SK-N-SH (cell line): ENCODE results near the gene SPAG9. TPM values are rescaled to one million over a fixed set of nuclear protein-coding genes. Genes with fewer than 3 reads are reported as not detected.

Experiments used
- CTCF ChIA-PET: fragments of 300-600, 350-600 bp; formaldehyde crosslinking; extraction: SDS; loops from one replicate; lab custom pipeline; 2021; lab: Yijun Ruan, JAX
- POLR2A ChIA-PET: fragments of 350-600 bp; sonication (Branson Sonifier 250); formaldehyde crosslinking; extraction: SDS; loops from one replicate; lab custom pipeline; 2020; ENCODE audit warnings: antibody characterized with exemption, inconsistent platforms; lab: Yijun Ruan, JAX
- DNase-seq: peaks from one replicate; pipeline ENCODE4 v3.0.0; 2012
- H2AFZ ChIP-seq: fragments of 200-600 bp; sonication (generic); 2 replicates; pipeline ENCODE4 v1.8.1; 2016; ENCODE audit warnings: antibody characterized with exemption, mild to moderate bottlenecking, low read depth
- H3F3A ChIP-seq: fragments of 200-600 bp; sonication (generic); replicated peaks from 2 replicates; pipeline ENCODE3; 2016; ENCODE audit warnings: antibody characterized with exemption, mild to moderate bottlenecking; ENCODE audit not compliant: insufficient read depth
- H3K27ac ChIP-seq, 2 experiments: fragments of 200-500 bp in 1 of 2; fragments of 200-600 bp in 1 of 2; sonication (Bioruptor generic) in 1 of 2; sonication (generic), shearing (Covaris generic) in 1 of 2; 2 replicates each; pipeline versions ENCODE4 v1.5.1 to v1.6.1; 2014 to 2016; ENCODE audit warnings: low read depth in 2 of 2, inconsistent platforms in 1 of 2, low read length in 1 of 2, mild to moderate bottlenecking in 1 of 2, mixed read lengths in 1 of 2
- H3K27me3 ChIP-seq: fragments of 200-600 bp; sonication (generic), shearing (Covaris generic); 2 replicates; pipeline ENCODE4 v1.6.1; 2016; ENCODE audit warnings: mixed run types; ENCODE audit not compliant: insufficient read depth
- H3K36me3 ChIP-seq, 2 experiments: fragments of 200-500 bp in 1 of 2; fragments of 200-600 bp in 1 of 2; sonication (Bioruptor generic) in 1 of 2; sonication (generic) in 1 of 2; replicated peaks in 1 of 2; 2 replicates each; pipeline versions ENCODE3 to v1.5.1; 2014 to 2016; ENCODE audit warnings: low read length in 1 of 2, mild to moderate bottlenecking in 1 of 2; ENCODE audit not compliant: insufficient read depth in 2 of 2, control insufficient read depth in 1 of 2
- H3K4me1 ChIP-seq, 2 experiments: fragments of 200-500 bp in 1 of 2; fragments of 200-600 bp in 1 of 2; sonication (Bioruptor generic) in 1 of 2; sonication (generic), shearing (Covaris generic) in 1 of 2; 2 replicates each; pipeline versions ENCODE4 v1.5.1 to v1.6.1; 2014 to 2016; ENCODE audit warnings: low read depth in 1 of 2, low read length in 1 of 2, mixed run types in 1 of 2; ENCODE audit not compliant: insufficient read depth in 2 of 2, control insufficient read depth in 1 of 2
- H3K4me2 ChIP-seq: fragments of 200-600 bp; sonication (generic), shearing (Covaris generic); 2 replicates; pipeline ENCODE4 v1.6.1; 2017; ENCODE audit warnings: mixed run types
- H3K4me3 ChIP-seq, 2 experiments: fragments of 200-500 bp in 1 of 2; fragments of 200-600 bp in 1 of 2; sonication (Bioruptor generic) in 1 of 2; sonication (generic), shearing (Covaris generic) in 1 of 2; 2 replicates each; pipeline versions ENCODE4 v1.5.1 to v1.8.1; 2014 to 2016; ENCODE audit warnings: low read depth in 2 of 2, inconsistent platforms in 1 of 2, low read length in 1 of 2, mild to moderate bottlenecking in 1 of 2, mixed read lengths in 1 of 2, moderate library complexity in 1 of 2
- H3K79me2 ChIP-seq: fragments of 200-600 bp; sonication (generic); 2 replicates; pipeline ENCODE4 v1.8.1; 2017; ENCODE audit warnings: mild to moderate bottlenecking; ENCODE audit not compliant: insufficient read depth
- H3K9ac ChIP-seq: fragments of 200-600 bp; sonication (generic); 2 replicates; pipeline ENCODE4 v1.6.1; 2017; ENCODE audit warnings: mixed run types
- H3K9me2 ChIP-seq: fragments of 200-600 bp; sonication (generic); 2 replicates; pipeline ENCODE4 v1.6.1; 2017; ENCODE audit warnings: mixed run types
- H3K9me3 ChIP-seq: fragments of 200-600 bp; sonication (generic); 2 replicates; pipeline ENCODE4 v1.6.1; 2017; ENCODE audit warnings: mixed run types, mild to moderate bottlenecking, moderate library complexity
- H4K20me1 ChIP-seq: fragments of 200-600 bp; sonication (generic); 2 replicates; pipeline ENCODE4 v1.6.1; 2017; ENCODE audit warnings: mild to moderate bottlenecking, mixed run types; ENCODE audit not compliant: insufficient read depth
- CHD2 ChIP-seq: fragments of 150-350 bp; IDR thresholded peaks from 2 replicates; pipeline ENCODE4 v1.6.1; 2018; ENCODE audit warnings: low read length; ENCODE audit not compliant: partially characterized antibody
- EZH2phosphoT487 ChIP-seq: fragments of 200-600 bp; sonication (generic); IDR thresholded peaks from 2 replicates; pipeline ENCODE4 v1.6.1; 2017; ENCODE audit warnings: low read depth, mixed run types, mild to moderate bottlenecking, antibody characterized with exemption, moderate library complexity, borderline replicate concordance
- FOXJ3 ChIP-seq: sonication (generic); formaldehyde crosslinking; IDR thresholded peaks from 2 replicates; pipeline ENCODE4 v1.5.1; 2020; ENCODE audit warnings: mild to moderate bottlenecking, missing genetic modification reagents
- FOXM1 ChIP-seq: IDR thresholded peaks from 2 replicates; pipeline ENCODE4 v1.4.0; 2012; ENCODE audit warnings: low read depth, mild to moderate bottlenecking
- GATA2 ChIP-seq: sonication (generic); formaldehyde crosslinking; IDR thresholded peaks from 2 replicates; pipeline ENCODE4 v1.5.0; 2020; ENCODE audit warnings: mild to moderate bottlenecking, missing genetic modification reagents
- IRF3 ChIP-seq: fragments of 150-350 bp; IDR thresholded peaks from 2 replicates; pipeline ENCODE4 v1.6.1; 2016; ENCODE audit warnings: mild to moderate bottlenecking, low read depth, low read length
- JUND ChIP-seq: IDR thresholded peaks from 2 replicates; pipeline ENCODE4 v1.4.0; 2012
- MXI1 ChIP-seq: IDR thresholded peaks from 2 replicates; pipeline ENCODE4 v1.6.1; 2012; ENCODE audit warnings: mild to moderate bottlenecking, low read depth, low read length, improper control_type of control experiment
- PBX3 ChIP-seq: IDR thresholded peaks from 2 replicates; pipeline ENCODE4; 2012
- POLR2AphosphoS5 ChIP-seq: IDR thresholded peaks from 2 replicates; pipeline ENCODE4 v1.6.1; 2012; ENCODE audit warnings: low read depth, low read length
- RAD21 ChIP-seq: IDR thresholded peaks from 2 replicates; pipeline ENCODE4 v1.6.1; 2012; ENCODE audit warnings: mild to moderate bottlenecking, low read length
- RCOR1 ChIP-seq: fragments of 150-350 bp; IDR thresholded peaks from 2 replicates; pipeline ENCODE4 v1.6.1; 2017; ENCODE audit warnings: antibody characterized with exemption, low read length
- RFX5 ChIP-seq: IDR thresholded peaks from 2 replicates; pipeline ENCODE4 v1.6.1; 2012; ENCODE audit warnings: mild to moderate bottlenecking, improper control_type of control experiment, low read length
- RXRA ChIP-seq: IDR thresholded peaks from 2 replicates; pipeline ENCODE4 v1.4.0; 2012; ENCODE audit warnings: low read depth, mild to moderate bottlenecking, borderline replicate concordance
- SIN3A ChIP-seq: IDR thresholded peaks from 2 replicates; pipeline ENCODE4 v1.6.1; 2012; ENCODE audit warnings: low read depth, mild to moderate bottlenecking, low read length, moderate library complexity, borderline replicate concordance
- SMC3 ChIP-seq: IDR thresholded peaks from 2 replicates; pipeline ENCODE4 v1.6.1; 2012; ENCODE audit warnings: low read depth, low read length, improper control_type of control experiment
- TAF1 ChIP-seq: IDR thresholded peaks from 2 replicates; pipeline ENCODE4 v1.6.1; 2012; ENCODE audit warnings: low read depth, mild to moderate bottlenecking, low read length, moderate library complexity, borderline replicate concordance
- TEAD4 ChIP-seq: IDR thresholded peaks from 2 replicates; pipeline ENCODE4 v1.4.0; 2012; ENCODE audit warnings: mild to moderate bottlenecking, borderline replicate concordance; ENCODE audit not compliant: insufficient read depth
- USF1 ChIP-seq: IDR thresholded peaks from 2 replicates; pipeline ENCODE4 v1.4.0; 2012; ENCODE audit warnings: low read depth, borderline replicate concordance
- WGBS: methylation state at CpG from one replicate; pipeline ENCODE4 v1.1.6; 2017; ENCODE audit warnings: low lambda C conversion rate; 5-methylcytosine and 5-hydroxymethylcytosine counted together
- polyA plus RNA-seq, 3 experiments: library from polyadenylated mRNA; depleted of rRNA; stranded (reverse); fragments of >200 nt; gene quantifications; 2 replicates each; pipeline ENCODE4 v1.2.3, GENCODE V29; 2012
- TF ChIP-seq, protein P1 (sequence below): IDR thresholded peaks from 2 replicates; pipeline ENCODE4 v1.4.0; 2012; ENCODE audit warnings: low read depth
- TF ChIP-seq, protein P2 (sequence below): fragments of 150-350 bp; IDR thresholded peaks from 2 replicates; pipeline ENCODE4 v1.6.1; 2017; ENCODE audit warnings: antibody characterized with exemption, low read length, low read depth, borderline replicate concordance

Gene SPAG9
- polyA plus RNA-seq, 1 of the 3 experiments (the other 2 are of a cell fraction), result 32.1 TPM

- TF ChIP-seq FOXJ3 (CRISPR knock-in tag), result no peak
- no peak for TF ChIP-seq RAD21
- TF ChIP-seq POLR2AphosphoS5, result no peak
- no peak for TF ChIP-seq TEAD4
Measured at GRCh38 chr17:51005768-51006167, 114.9 kb downstream of the SPAG9 start (continued).

- Histone ChIP-seq H3K27ac (no peak overlapping the region), H3K4me2 (no peak overlapping the region), H3K9me3 (no peaks in the 10 kb centered on the region), H3K36me3 (peaks cover 62 to 79% of the 10 kb centered on the region in 2 experiments), H3K9me2 (no peaks in the 10 kb centered on the region), H3K79me2 (peaks cover 7% of the 10 kb centered on the region; the same call in 1 of the 2 replicates), H3K4me3 (no peak overlapping the region), H4K20me1 (no peaks in the 10 kb centered on the region), H3K9ac (no peak overlapping the region), H3K4me1 (no peaks in the 10 kb centered on the region), H3K27me3 (no peaks in the 10 kb centered on the region), H2AFZ (no peak overlapping the region), H3F3A (peaks cover 24% of the 10 kb centered on the region)
- ChIA-PET POLR2A (interaction anchor here (0.5 to 2.3 kb wide), 4 partner anchors 12 to 149 kb away, joined by 3 to 6 read pairs (median 4); partner anchors contain the start of genes NME1 and TOB1), CTCF (interaction anchor here (0.8 to 11.1 kb wide), 13 partner anchors 8 to 222 kb away, joined by 3 to 247 read pairs (median 6); partner anchors contain the start of gene NME1)
- 95% methylated on average over 1 of the region's 1 CpG for WGBS
- TF ChIP-seq EZH2phosphoT487 (no peak), RFX5 (no peak), TAF1 (no peak), GATA2 (no peak), RCOR1 (no peak), SIN3A (no peak), SMC3 (no peak), RXRA (no peak), FOXJ3 (CRISPR knock-in tag) (no peak), JUND (no peak), CHD2 (no peak), IRF3 (no peak), USF1 (no peak), MXI1 (no peak), FOXM1 (no peak), PBX3 (no peak)
- TF ChIP-seq, protein P1, sequence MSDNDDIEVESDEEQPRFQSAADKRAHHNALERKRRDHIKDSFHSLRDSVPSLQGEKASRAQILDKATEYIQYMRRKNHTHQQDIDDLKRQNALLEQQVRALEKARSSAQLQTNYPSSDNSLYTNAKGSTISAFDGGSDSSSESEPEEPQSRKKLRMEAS, result no peak
- TF ChIP-seq, protein P2, sequence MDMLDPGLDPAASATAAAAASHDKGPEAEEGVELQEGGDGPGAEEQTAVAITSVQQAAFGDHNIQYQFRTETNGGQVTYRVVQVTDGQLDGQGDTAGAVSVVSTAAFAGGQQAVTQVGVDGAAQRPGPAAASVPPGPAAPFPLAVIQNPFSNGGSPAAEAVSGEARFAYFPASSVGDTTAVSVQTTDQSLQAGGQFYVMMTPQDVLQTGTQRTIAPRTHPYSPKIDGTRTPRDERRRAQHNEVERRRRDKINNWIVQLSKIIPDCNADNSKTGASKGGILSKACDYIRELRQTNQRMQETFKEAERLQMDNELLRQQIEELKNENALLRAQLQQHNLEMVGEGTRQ, result no peak
- DNase-seq, result no peak
Measured at GRCh38 chr17:51004249-51004648, 116.4 kb downstream of the SPAG9 start.
